ENCODE results near the gene ITGB1. TPM values are rescaled to one million over a fixed set of nuclear protein-coding genes. Genes with fewer than 3 reads are reported as not detected.

Gene ITGB1
- total and polyA plus RNA-seq, 2 of the 8 experiments (the other 6 are each of a cell fraction or from before 2014, with no cell fraction given) = 82.7 to 321 TPM

GRCh38 chr10:32981760-32982159, 23.7 kb upstream of the ITGB1 start (continued):
- no peak for TF ChIP-seq MAX (IDR thresholded peaks at IDR 0.05)
- no peak for TF ChIP-seq SIX5 (IDR thresholded peaks at IDR 0.05; ENCODE audit: low read depth, low read length)
- no peak for TF ChIP-seq RBBP5 (IDR thresholded peaks at IDR 0.05; ENCODE audit: borderline replicate concordance, low read depth, low read length)
- TF ChIP-seq RXRA (IDR thresholded peaks at IDR 0.05; ENCODE audit: insufficient read depth, low read depth, low read length) = no peak
- TF ChIP-seq ZNF274 (IDR thresholded peaks at IDR 0.05; ENCODE audit: borderline replicate concordance, extremely low read depth, low read length) = no peak
- TF ChIP-seq BRCA1 (IDR thresholded peaks at IDR 0.05; ENCODE audit: low read depth, low read length) = no peak
- TF ChIP-seq SAP30 (IDR thresholded peaks at IDR 0.05; ENCODE audit: insufficient read depth, insufficient replicate concordance, low read length) = no peak
- no peak for TF ChIP-seq SP4 (IDR thresholded peaks at IDR 0.05; ENCODE audit: low read length)

Data from H1 (cell line).